Nephron (organoid): ENCODE measurements around the gene PTPRCAP.

ENCODE experiments used
- H3K27ac Mint-ChIP-seq, 3 experiments: 2 replicates each; pipeline ENCODE4 v1.8.0; 2020; ENCODE audit warnings: mixed read lengths in 3 of 3, mild to moderate bottlenecking in 2 of 3, moderate library complexity in 1 of 3
- H3K27me3 Mint-ChIP-seq: 2 replicates; pipeline ENCODE4 v1.8.0; 2021; ENCODE audit warnings: low read depth, mild to moderate bottlenecking, moderate library complexity, mixed read lengths
- H3K36me3 Mint-ChIP-seq: 2 replicates; pipeline ENCODE4 v1.8.0; 2020; ENCODE audit warnings: low read depth, mixed read lengths
- H3K4me1 Mint-ChIP-seq: 2 replicates; pipeline ENCODE4 v1.8.0; 2020; ENCODE audit warnings: mixed read lengths
- H3K4me3 Mint-ChIP-seq, 3 experiments: 2 replicates each; pipeline ENCODE4 v1.8.0; 2020; ENCODE audit warnings: mild to moderate bottlenecking in 3 of 3, mixed read lengths in 3 of 3, moderate library complexity in 2 of 3
- H3K9me3 Mint-ChIP-seq: 2 replicates; pipeline ENCODE4 v1.8.0; 2020; ENCODE audit warnings: mixed read lengths
- CTCF ChIP-seq, 3 experiments: fragments of 200-600 bp; sonication (generic); IDR thresholded peaks; one replicate each; pipeline ENCODE4 v1.5.0; 2021; ENCODE audit warnings: antibody characterized with exemption in 3 of 3; ENCODE audit not compliant: unreplicated experiment in 3 of 3

The PTPRCAP gene

GRCh38 chr11:67458266-67458665 is 20.8 kb upstream of the PTPRCAP start:
- H3K27ac Mint-ChIP-seq, result no peak overlapping the region
- no peaks in the 10 kb centered on the region for H3K9me3 Mint-ChIP-seq
- no peak for TF ChIP-seq CTCF (IDR thresholded peaks at IDR 0.05; ENCODE audit: unreplicated experiment in 3 of 3)

GRCh38 chr11:67457453-67457852 is 20.0 kb upstream of the PTPRCAP start:
- Mint-ChIP-seq H3K4me3 (no peak overlapping the region), H3K36me3 (no peaks in the 10 kb centered on the region), H3K4me1 (no peaks in the 10 kb centered on the region), H3K27me3 (no peaks in the 10 kb centered on the region), H3K27ac (no peak overlapping the region), H3K9me3 (no peaks in the 10 kb centered on the region)
- no peak for TF ChIP-seq CTCF (IDR thresholded peaks at IDR 0.05; ENCODE audit: unreplicated experiment in 3 of 3)

More at GRCh38 chr11:67458266-67458665, 20.8 kb upstream of the PTPRCAP start:
- no peaks in the 10 kb centered on the region for H3K36me3 Mint-ChIP-seq
- no peaks in the 10 kb centered on the region for H3K4me1 Mint-ChIP-seq
- H3K27me3 Mint-ChIP-seq, result no peaks in the 10 kb centered on the region
- H3K4me3 Mint-ChIP-seq, result no peak overlapping the region

- H3K4me3 Mint-ChIP-seq, result no peak overlapping the region
- no peaks in the 10 kb centered on the region for H3K36me3 Mint-ChIP-seq
- no peaks in the 10 kb centered on the region for H3K4me1 Mint-ChIP-seq
- H3K27me3 Mint-ChIP-seq, result no peaks in the 10 kb centered on the region
- no peak overlapping the region for H3K27ac Mint-ChIP-seq
- H3K9me3 Mint-ChIP-seq, result no peaks in the 10 kb centered on the region
- no peak for TF ChIP-seq CTCF (IDR thresholded peaks at IDR 0.05; ENCODE audit: unreplicated experiment in 3 of 3)
These were observed 18.7 kb upstream of the PTPRCAP start for GRCh38 chr11:67456068-67456705.

DNA sequence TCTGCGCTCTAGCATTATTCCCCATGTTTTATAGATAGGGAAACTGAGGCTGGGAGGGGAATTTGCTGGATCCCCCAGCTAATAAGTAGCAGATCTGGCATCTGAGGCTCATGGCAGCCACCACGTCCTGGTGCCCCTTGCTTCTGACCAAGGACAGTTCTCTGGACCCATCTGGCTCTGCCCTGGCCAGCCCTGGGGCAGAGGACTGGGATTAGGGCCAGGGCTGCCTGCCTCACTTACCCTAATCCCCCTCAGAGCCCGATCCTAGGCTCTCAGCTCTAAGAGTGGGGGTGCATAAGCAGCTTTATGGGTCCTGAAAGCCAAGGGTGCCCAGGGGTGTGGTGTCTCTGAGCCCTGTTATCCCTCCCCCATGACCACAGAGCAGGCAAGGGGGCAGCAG is 17.6 kb upstream of the PTPRCAP start, which contains the start of gene CABP4:
TSS of gene CABP4 (plus strand) at position 301 of the 400 bp plus-strand sequence. CDS start at position 371, 70 bp downstream.
- no peaks in the 10 kb centered on the region for H3K27me3 Mint-ChIP-seq
- H3K9me3 Mint-ChIP-seq, result no peaks in the 10 kb centered on the region
- H3K4me1 Mint-ChIP-seq, result no peaks in the 10 kb centered on the region
- H3K4me3 Mint-ChIP-seq, result no peak within 1 kb of the TSS
- no peak within 1 kb of the TSS for H3K27ac Mint-ChIP-seq
- no peak for TF ChIP-seq CTCF (IDR thresholded peaks at IDR 0.05; ENCODE audit: unreplicated experiment in 3 of 3)
- H3K36me3 Mint-ChIP-seq, result no peaks in the 10 kb centered on the region

DNA sequence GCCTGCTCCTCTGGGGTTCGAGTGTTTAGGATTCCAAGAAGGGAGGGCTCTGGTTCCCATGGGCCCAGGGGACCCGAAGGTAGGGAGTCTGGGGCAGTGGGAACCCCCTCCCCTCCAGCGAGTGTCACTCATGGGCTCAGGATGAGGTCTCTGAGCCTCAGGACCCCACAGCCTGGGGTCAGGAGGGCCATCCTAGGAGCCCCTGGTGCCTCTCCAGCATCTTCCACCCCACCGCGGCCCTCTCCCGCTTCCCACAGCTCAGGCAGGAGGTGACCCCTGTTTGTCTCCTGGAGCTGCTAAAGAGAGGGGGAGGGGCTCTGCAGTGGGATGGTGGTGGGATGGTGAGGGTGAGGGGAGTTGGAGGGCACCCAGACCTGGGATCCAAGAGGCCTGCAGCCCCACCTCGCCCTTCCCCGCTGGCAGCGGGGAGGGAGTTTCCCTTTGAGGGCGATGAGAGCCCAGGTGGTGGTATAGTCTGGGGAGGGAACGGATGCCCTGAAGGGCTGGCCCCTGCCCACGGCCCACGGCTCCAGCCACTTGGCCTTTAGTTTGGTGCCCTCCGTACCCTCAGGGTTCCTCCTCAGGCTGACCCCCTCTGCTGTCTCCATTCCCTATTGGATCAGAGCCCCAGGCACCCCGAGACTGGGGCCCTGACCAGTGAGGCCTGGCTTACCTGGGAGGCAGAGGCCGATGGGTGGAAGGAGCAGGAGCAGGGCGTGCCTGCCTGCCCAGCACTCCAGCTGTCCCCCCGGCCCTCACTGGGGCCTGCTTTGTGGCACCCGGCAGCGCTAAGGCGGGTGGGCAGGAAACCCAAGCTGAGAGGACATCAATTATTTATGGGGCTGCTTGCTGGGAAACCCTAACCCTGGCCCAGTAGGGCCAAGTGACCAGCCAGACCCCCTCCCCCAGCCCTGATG is 16.6 kb upstream of the PTPRCAP start:
- TF ChIP-seq CTCF (IDR thresholded peaks at IDR 0.05; ENCODE audit: unreplicated experiment in 3 of 3), result no peak
- no peak overlapping the region for H3K4me3 Mint-ChIP-seq
- H3K4me1 Mint-ChIP-seq, result no peaks in the 10 kb centered on the region
- no peaks in the 10 kb centered on the region for H3K36me3 Mint-ChIP-seq
- peaks cover 4% of the 10 kb centered on the region for H3K27me3 Mint-ChIP-seq
- no peaks in the 10 kb centered on the region for H3K9me3 Mint-ChIP-seq
- no peak overlapping the region for H3K27ac Mint-ChIP-seq
